PC-3 (cell line): ENCODE measurements around the gene MEX3B. TPM values are rescaled to one million over a fixed set of nuclear protein-coding genes. Genes with fewer than 3 reads are reported as not detected.

Experiments
- ATAC-seq: fragments of 200-7000 bp; cut with Tn5 transposase; 2 replicates; pipeline ENCODE4 v1.9.1; 2020; ENCODE audit warnings: mild to moderate bottlenecking, moderate library complexity
- BruUV-seq: library from RNA; stranded (reverse); fragments of 400-500 nt; replicated peaks from 2 replicates; lab custom pipeline; 2021; lab: Mats Ljungman, UMichigan
- CTCF ChIA-PET: fragments of 300-600 bp; sonication (Branson Sonifier 250); formaldehyde crosslinking; loops from one replicate; lab custom pipeline; 2022; ENCODE audit warnings: antibody characterized with exemption; lab: Charles Lee
- POLR2A ChIA-PET: fragments of 300-600 bp; sonication (Branson Sonifier 250); formaldehyde crosslinking; loops from one replicate; lab custom pipeline; 2022; ENCODE audit warnings: antibody characterized with exemption; ENCODE audit not compliant: unreplicated experiment; lab: Charles Lee
- DNase-seq: peaks from one replicate; pipeline ENCODE4 v3.0.0-alpha.2; 2015
- H2AFZ ChIP-seq: fragments of 300-600 bp; sonication (generic); 2 replicates; pipeline ENCODE4 v1.6.0; 2016; ENCODE audit warnings: antibody characterized with exemption, low read length
- H3F3A ChIP-seq: fragments of 300-600 bp; sonication (generic); one replicate; pipeline ENCODE4 v1.6.0; 2017; ENCODE audit warnings: antibody characterized with exemption, low read length, control low read depth, mild to moderate bottlenecking; ENCODE audit not compliant: unreplicated experiment
- H3K27ac ChIP-seq: fragments of 300-600 bp; sonication (generic); 2 replicates; pipeline ENCODE4 v1.5.1; 2016; ENCODE audit warnings: mild to moderate bottlenecking, low read length
- H3K27me3 ChIP-seq: fragments of 300-600 bp; sonication (generic); 2 replicates; pipeline ENCODE4 v1.6.1; 2016; ENCODE audit warnings: low read length, mixed read lengths
- H3K36me3 ChIP-seq: fragments of 300-600 bp; sonication (generic); 2 replicates; pipeline ENCODE4 v1.6.1; 2016; ENCODE audit warnings: low read depth, mixed run types, low read length, mixed read lengths
- H3K4me1 ChIP-seq: fragments of 300-600 bp; sonication (generic); 2 replicates; pipeline ENCODE4 v1.5.1; 2016; ENCODE audit warnings: low read length; ENCODE audit not compliant: insufficient read depth
- H3K4me2 ChIP-seq: fragments of 300-600 bp; sonication (generic); 2 replicates; pipeline ENCODE4 v1.6.0; 2016; ENCODE audit warnings: low read length
- H3K4me3 ChIP-seq: fragments of 300-600 bp; sonication (generic); 2 replicates; pipeline ENCODE4 v1.5.1; 2016; ENCODE audit warnings: mild to moderate bottlenecking, low read length, mixed read lengths
- H3K79me2 ChIP-seq: fragments of 300-600 bp; sonication (generic); 2 replicates; pipeline ENCODE4 v1.6.1; 2017; ENCODE audit warnings: low read length, mixed read lengths
- H3K9ac ChIP-seq: fragments of 300-600 bp; sonication (generic); 2 replicates; pipeline ENCODE4 v1.6.0; 2016; ENCODE audit warnings: mild to moderate bottlenecking, low read length
- H3K9me2 ChIP-seq: fragments of 300-600 bp; sonication (generic); replicated peaks from 2 replicates; pipeline ENCODE4 v1.6.1; 2016; ENCODE audit warnings: mixed run types, low read length, mixed read lengths
- H3K9me3 ChIP-seq: fragments of 300-600 bp; sonication (generic); 2 replicates; pipeline ENCODE4 v1.6.1; 2016; ENCODE audit warnings: low read length, mixed read lengths
- H4K20me1 ChIP-seq: fragments of 300-600 bp; sonication (generic); 2 replicates; pipeline ENCODE4 v1.6.1; 2016; ENCODE audit warnings: low read length, mixed read lengths
- EZH2 ChIP-seq: fragments of 300-600 bp; sonication (generic); IDR thresholded peaks from one replicate; pipeline ENCODE4 v1.6.1; 2017; ENCODE audit warnings: antibody characterized with exemption, mild to moderate bottlenecking, low read length; ENCODE audit not compliant: unreplicated experiment
- EZH2phosphoT487 ChIP-seq: fragments of 300-600 bp; sonication (generic); IDR thresholded peaks from 2 replicates; pipeline ENCODE4 v1.6.1; 2018; ENCODE audit warnings: mild to moderate bottlenecking, antibody characterized with exemption, low read length, borderline replicate concordance
- intact Hi-C: fragments of 100-400 bp; cut with micrococcal nuclease; formaldehyde crosslinking; loops from 2 replicates; pipeline ENCODE4 v1.9.0; 2023
- total RNA-seq: library from RNA; depleted of rRNA; stranded (reverse); fragments of >200 nt; gene quantifications from 2 replicates; pipeline ENCODE4 v1.2.3, GENCODE V29; 2014
- TF ChIP-seq, protein P1 (sequence below): fragments of 300-600 bp; sonication (generic); conservative IDR thresholded peaks from 2 replicates; pipeline ENCODE4 v1.5.1; 2017; ENCODE audit warnings: antibody characterized with exemption, low read depth, mild to moderate bottlenecking, low read length

MEX3B gene
- total RNA-seq, 1 experiment from 2014 or later = 0.58 TPM

DNA sequence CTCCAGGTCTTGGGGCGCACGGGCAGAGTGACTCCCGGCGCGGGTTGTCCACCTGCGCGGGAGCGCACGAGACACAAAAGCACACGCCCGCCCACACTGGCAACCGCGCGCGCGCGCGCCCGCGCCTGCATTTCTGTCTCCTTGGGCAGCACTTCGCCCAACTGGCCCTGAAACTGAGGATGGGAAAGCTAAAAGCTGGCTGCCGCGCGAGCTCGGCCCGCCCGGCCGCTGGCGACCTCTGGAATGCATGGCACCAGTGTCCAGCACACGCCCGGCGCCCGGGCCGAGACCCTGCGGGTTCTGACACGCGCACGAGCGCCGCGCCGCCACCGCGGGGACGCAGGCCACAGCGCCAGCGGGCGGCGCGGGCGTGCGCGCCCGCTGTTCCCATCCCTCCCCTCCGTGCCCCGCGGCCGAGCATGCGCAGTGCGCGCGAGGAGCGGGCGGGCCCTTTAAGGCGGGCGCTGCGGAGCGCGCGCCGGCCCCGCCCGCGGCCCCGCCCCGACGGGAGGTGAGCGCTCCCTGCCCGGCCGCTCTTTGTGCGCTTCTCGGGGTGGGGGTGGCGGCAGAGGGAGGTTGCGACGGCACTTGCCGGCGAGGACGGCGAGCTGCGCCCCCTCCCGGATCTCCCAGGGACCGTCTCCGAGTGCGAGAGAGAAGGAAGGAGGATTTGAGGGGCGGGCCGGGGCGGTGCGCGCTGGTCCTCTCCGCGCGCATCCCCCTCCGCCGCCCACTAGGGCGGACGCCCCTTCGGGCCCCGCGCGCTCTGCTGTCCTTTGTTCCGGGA lies 1.0 kb upstream of the MEX3B start:
- intact Hi-C loops = loop anchor here (5.0 kb wide), 1 partner anchor 565 kb away; no protein-coding TSS in a partner anchor
- DNase-seq (peak; percentile 93), ATAC-seq (peak; percentile 60)
- BruUV-seq = no TSS peak
- CTCF ChIA-PET = no interaction called here
- TF ChIP-seq, protein P1, sequence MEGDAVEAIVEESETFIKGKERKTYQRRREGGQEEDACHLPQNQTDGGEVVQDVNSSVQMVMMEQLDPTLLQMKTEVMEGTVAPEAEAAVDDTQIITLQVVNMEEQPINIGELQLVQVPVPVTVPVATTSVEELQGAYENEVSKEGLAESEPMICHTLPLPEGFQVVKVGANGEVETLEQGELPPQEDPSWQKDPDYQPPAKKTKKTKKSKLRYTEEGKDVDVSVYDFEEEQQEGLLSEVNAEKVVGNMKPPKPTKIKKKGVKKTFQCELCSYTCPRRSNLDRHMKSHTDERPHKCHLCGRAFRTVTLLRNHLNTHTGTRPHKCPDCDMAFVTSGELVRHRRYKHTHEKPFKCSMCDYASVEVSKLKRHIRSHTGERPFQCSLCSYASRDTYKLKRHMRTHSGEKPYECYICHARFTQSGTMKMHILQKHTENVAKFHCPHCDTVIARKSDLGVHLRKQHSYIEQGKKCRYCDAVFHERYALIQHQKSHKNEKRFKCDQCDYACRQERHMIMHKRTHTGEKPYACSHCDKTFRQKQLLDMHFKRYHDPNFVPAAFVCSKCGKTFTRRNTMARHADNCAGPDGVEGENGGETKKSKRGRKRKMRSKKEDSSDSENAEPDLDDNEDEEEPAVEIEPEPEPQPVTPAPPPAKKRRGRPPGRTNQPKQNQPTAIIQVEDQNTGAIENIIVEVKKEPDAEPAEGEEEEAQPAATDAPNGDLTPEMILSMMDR = peak; percentile 55
- peak; percentile 93 for TF ChIP-seq EZH2phosphoT487
- no peak for TF ChIP-seq EZH2
- peaks cover 34% of the 10 kb centered on the region for H3K27me3 ChIP-seq
- no peaks in the 10 kb centered on the region for H3K36me3 ChIP-seq
- no peaks in the 10 kb centered on the region for H4K20me1 ChIP-seq
- H3K79me2 ChIP-seq = no peaks in the 10 kb centered on the region
- peak overlapping the region; percentile 6; the same call in 1 of the 2 replicates for H3K9ac ChIP-seq
- POLR2A ChIA-PET = interaction anchor here (0.7 kb wide), 1 partner anchor 20 kb away, joined by 8 read pairs; no protein-coding TSS in a partner anchor
- H3K27ac ChIP-seq = no peak overlapping the region
- no peaks in the 10 kb centered on the region for H3F3A ChIP-seq
- no peaks in the 10 kb centered on the region for H3K9me2 ChIP-seq
- H3K9me3 ChIP-seq = no peaks in the 10 kb centered on the region
- H2AFZ ChIP-seq = peak overlapping the region; percentile 99
- H3K4me3 ChIP-seq = peak overlapping the region; percentile 95
- peak overlapping the region; percentile 99 for H3K4me2 ChIP-seq
- no peaks in the 10 kb centered on the region for H3K4me1 ChIP-seq

DNA sequence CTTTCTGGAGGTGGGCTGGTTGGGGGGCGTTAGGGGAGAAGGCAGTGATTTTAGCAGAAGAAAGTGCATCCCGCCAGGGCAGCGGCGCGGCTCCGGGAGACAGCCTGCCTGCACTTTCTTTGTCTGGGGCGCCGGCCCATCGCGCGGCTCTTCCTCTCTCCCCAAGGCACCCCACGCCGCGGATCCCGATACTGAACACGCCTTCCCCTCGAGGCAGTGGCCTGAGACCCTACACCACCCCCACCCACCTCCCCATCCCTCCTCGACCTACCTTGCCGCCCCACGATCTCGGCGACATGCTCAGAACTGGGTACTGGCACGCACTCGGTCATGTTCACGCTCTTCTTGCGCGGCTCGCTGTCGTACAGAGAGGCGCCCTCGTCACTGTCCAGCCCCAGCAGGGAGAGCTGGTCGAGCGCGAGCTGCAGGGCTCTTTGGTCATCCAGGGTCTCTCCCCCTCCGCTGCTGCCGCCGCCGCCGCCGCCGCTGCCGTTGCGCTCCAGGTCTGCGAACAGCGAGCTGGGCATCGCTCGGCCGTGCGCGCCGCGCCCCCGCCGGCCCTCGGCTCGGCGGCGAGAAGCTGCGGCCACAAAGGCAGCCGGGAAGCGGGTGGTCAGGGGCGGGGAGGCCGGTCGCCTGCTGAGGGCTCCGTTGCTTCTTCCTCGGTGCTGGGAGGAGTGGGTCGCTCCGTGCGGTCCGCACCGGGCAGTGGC lies 483 bp downstream of the MEX3B start:
- POLR2A ChIA-PET = no interaction called here
- peak; percentile 18 for ATAC-seq
- H3K36me3 ChIP-seq = no peaks in the 10 kb centered on the region
- intact Hi-C loops = loop anchor here (5.0 kb wide), 1 partner anchor 563 kb away; no protein-coding TSS in a partner anchor
- no peaks in the 10 kb centered on the region for H3K4me1 ChIP-seq
- peaks cover 26% of the 10 kb centered on the region for H3K27me3 ChIP-seq
- H2AFZ ChIP-seq = peak overlapping the region; percentile 89
- no peaks in the 10 kb centered on the region for H3F3A ChIP-seq
- peak overlapping the region; percentile 99 for H3K4me2 ChIP-seq
- no peaks in the 10 kb centered on the region for H4K20me1 ChIP-seq
- H3K9me2 ChIP-seq = no peaks in the 10 kb centered on the region
- TF ChIP-seq, protein P1 = no peak
- no peak for TF ChIP-seq EZH2
- TF ChIP-seq EZH2phosphoT487 = no peak
- no peaks in the 10 kb centered on the region for H3K9me3 ChIP-seq
- no peak for DNase-seq
- no peaks in the 10 kb centered on the region for H3K79me2 ChIP-seq
- no peak overlapping the region for H3K27ac ChIP-seq
- peak overlapping the region; percentile 95 for H3K4me3 ChIP-seq
- CTCF ChIA-PET = interaction anchor here (0.6 kb wide), 1 partner anchor 99 kb away, joined by 8 read pairs; no protein-coding TSS in a partner anchor
- TSS peak; percentile 22 for BruUV-seq
- no peak overlapping the region for H3K9ac ChIP-seq
